GM19324 (cell line): Measurements from ENCODE around the gene SCP2.
A peak's percentile ranks its signal among the peaks of the same experiment; 100 is the strongest.

Experiments
- ATAC-seq: cut with Tn5 transposase; IDR thresholded peaks from one replicate; pipeline ENCODE4 v1.9.1; 2021; ENCODE audit warnings: mild to moderate bottlenecking, moderate library complexity; ENCODE audit not compliant: unreplicated experiment, low FRiP score

Gene SCP2, protein sequence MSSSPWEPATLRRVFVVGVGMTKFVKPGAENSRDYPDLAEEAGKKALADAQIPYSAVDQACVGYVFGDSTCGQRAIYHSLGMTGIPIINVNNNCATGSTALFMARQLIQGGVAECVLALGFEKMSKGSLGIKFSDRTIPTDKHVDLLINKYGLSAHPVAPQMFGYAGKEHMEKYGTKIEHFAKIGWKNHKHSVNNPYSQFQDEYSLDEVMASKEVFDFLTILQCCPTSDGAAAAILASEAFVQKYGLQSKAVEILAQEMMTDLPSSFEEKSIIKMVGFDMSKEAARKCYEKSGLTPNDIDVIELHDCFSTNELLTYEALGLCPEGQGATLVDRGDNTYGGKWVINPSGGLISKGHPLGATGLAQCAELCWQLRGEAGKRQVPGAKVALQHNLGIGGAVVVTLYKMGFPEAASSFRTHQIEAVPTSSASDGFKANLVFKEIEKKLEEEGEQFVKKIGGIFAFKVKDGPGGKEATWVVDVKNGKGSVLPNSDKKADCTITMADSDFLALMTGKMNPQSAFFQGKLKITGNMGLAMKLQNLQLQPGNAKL

DNA sequence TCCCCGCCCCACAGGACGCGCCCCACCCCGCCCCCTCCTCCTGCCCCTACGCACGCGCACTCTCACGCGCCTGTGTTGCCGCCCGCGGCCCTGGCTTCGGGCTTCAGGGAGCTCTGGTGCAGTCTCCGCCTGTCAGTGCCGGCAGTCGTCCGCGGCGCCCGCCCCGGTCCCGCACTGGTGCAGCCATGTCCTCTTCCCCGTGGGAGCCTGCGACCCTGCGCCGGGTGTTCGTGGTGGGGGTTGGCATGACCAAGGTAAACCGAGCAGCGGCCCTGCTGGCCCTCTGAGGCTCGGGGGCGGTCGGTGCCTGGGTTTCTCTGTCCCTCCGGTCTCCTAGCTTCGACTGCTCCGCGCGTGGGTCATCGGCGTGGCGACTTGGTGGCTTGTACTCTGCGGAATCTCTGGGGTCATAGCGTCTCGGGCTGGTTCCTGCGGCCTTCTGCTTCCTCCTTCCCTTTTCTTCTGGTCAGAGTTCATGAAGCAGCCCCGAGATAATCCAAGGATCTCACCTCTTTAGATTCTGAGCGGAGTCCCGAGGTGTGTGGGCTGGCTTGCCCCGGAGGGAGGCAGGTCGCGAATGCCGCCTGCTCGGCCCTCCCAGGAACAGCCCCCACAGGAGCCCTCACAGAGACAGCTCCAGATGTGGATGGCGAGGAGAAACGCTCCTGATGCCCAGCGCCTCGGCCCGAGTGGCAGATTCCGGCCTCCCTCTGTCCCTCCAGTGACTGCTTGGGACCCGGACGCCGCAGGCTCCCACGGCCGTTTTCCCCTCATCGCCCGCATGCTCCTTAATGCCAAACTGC, at the start of gene SCP2:
TSS of gene SCP2 (plus strand) at position 65 of the 803 bp plus-strand sequence. CDS start at position 186, 121 bp downstream.
- ATAC-seq = peak; percentile 56

DNA sequence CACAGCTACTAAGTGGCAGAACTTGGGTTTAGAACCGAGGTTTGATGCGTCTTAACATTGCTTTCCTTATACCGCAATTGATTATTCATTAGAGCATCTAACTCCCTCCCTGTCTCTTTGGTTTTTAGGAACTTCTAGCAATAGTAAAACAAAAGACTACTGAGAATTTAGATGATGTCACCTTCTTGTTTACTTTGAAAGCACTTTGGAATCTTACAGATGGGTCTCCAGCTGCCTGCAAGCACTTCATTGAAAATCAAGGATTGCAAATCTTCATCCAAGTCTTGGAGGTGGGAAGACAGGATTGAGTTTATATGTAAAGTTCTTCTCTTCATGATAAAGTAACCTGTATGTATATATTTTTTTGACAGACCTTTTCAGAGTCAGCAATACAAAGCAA, 49.5 kb upstream of the SCP2 start:
- no peak for ATAC-seq

DNA sequence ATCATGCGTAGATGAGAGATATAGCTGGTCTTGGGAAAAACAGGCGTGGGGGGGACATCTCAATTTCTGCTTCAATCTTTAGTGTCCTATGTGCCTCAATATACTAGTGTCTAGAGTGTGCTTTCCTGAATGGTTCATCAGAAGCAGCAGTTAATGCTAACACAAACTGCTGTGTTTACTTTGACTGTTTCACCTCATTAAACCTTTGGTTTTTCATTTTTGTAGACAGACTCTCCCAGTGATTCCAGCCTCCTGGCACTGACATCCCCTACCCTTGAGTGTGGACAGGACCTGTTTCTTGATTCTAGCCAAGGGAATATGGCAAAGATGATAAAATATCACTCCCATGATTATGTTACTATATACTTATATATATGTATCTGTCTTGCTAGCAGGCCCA, 46.9 kb upstream of the SCP2 start:
- no peak for ATAC-seq

DNA sequence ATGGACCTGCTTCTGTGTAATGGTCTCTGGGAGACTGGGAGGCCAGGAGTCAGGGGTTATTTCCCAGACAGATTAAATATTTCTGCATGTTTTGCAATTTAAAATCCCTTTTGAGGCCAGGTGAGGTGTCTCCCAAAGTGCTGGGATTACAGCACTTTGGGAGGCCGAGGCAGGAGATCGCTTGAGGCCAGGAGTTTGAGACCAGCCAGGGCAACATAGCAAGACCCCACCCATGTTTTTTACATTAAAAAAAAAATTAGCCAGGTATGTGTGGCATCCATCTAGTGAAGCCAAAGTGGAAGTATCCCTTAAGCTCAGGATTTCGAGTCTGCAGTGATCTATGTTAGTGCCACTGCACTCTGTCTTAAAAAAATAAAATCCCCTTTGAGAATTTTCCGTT, 39.6 kb upstream of the SCP2 start:
- ATAC-seq = no peak

DNA sequence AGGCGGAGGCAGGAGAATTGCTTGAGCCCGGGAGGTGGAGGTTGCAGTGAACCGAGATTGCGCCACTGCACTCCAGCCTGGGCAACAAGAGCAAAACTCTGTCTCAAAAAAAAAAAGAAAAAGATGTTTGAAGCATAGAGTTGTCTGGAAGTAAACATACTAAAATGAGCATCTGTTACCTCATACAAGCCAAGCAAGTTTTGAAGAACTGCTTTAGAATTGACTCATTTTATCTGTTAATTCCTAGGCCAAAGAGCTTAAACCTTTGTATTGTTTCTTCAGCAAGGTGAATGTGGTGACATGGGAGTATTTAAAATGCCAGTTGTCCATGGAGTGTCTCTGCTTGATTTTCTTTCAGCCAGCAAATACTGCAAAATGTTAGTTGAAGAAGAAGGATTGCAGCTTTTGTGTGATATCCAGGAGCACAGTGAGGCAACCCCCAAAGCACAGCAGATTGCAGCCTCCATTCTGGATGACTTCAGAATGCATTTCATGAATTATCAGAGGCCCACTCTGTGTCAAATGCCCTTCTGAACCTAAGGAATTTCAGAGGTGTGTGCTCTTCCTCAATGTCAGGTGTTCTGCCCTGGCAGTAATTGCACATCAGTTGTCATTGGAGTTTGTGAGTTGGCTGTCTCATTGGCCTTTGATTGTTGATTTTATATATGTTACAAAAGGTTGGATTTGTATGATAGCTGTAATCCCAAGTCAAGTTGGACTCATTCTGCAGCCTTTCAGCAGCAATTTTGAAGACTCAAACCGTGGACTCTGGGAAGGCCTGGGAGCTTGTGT, 34.5 kb upstream of the SCP2 start:
- ATAC-seq = no peak

DNA sequence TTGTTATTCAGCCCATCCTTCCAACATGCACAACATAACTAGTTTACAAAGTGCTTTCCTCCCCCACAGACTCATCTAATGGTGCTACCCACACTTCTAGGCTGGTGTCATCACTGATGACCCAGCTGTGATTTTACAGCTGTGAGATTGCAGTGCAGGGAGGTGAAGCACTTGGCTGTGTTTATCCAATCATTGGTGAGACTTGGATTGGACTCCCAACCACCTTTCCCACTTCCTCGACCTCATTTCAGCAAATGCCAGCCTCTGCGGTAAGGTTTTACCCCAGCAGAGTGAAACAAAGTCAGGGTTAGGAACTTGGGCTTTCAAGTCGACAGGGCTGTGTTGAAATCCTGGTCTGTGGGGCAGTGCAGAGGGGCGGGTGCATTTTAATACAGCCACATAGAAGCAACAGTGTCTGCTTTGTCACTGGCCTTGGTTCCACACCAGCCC, 27.6 kb upstream of the SCP2 start:
- no peak for ATAC-seq

DNA sequence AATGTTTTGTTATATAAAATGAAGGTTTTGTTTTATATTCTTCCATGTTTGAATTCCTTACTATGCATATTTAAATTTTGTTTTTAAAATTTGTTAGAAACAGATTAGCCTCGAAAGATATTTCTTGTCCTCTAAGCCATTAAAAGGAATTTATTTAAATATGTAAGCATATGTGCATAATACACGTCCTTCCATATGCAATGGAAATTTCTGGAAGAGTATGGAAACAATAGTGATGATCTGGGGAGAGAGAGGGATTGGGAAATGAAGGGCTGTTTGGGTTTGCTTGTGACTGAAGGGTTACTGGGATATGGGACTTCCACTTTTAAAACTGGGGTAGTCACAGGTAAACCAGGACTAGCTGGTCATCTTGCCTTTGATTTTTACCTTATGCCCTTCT, 26.7 kb upstream of the SCP2 start:
- no peak for ATAC-seq

DNA sequence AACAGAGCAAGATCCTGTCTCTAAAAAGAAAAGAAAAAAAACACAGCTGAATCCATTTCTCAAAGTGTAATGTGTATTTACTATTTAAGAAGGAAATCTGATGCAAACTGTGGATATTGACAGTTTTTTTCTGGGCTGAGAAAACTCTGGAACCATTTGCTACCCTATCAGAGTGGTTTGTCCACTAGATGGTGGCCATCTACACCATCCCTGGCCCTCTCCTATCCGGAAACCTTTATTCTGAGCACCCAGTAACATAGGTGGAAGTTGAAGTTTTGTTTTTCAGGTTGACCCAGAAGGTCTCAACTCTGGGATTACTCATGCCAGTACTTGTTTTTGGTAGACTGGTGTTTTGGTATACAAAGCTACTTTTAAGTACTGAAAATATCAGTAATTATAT, 25.7 kb upstream of the SCP2 start:
- no peak for ATAC-seq

DNA sequence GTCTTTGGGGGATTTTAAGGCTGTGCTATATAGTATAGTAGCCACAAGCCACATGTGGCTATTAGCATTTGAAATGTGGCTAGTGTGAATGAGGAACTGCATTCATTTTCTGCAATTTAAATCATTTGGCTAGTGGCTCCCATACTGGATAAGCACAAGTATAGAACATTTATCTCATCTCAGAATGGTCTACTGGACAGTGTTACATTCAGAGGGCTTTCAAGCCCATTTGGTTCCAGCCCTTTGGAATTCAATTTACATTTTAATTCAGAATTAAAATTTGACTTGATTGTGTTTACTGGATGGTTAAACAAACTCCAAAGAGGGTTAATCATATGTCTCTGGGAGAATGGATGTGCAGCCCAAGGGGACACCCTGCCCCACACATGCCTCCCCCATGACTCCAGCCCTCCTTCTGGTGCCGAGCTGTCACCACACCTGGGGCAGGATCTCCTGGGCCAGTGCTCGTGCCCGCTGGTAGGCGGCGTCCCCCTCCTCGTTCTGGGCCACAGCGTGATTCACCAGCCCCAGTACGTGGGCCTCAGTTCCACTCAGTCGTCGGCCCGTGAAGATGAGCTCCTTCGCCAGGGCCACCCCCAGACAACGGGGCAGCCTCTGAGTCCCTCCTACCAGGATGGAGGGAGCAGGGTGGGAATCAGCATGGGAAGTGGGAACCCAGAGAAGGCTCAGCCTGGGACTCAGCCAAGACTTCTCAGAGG, 22.7 kb upstream of the SCP2 start:
- ATAC-seq = no peak

DNA sequence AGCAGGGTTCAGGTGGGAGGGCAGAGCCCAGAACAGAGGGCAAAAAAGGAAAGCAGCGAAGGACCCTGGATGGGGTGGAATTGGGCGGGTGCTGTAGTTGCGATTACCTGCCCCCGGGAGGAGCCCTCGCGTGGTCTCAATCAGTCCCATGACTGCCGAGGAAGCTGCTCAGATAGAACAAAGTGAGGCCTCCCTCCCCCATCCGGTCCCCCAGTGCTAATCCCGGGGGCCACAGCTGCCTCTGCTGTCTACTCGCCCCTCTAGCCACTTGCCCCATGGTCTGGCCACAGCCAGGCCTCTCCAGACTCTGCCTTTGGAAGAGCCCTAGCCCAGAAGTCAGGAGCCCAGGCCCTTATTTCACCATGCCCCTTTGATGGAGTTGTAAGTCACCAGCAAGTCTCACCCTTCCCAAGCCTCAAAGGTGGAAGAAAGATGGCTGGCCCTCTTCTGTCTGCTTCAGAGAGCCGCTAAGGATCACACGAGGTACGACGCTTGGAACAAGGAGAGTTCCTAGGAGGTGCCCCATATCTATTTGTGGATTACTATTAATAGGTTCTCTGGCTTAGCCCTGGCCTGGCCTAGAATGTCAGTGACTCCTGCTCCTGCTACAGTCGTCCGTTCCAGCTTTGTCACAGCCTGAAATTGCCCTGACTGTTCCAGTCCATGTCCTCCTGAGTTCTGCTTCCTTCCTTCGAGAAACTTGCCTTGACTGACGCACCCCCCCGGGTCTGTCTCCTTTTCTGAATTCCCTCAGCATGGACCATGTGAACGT, 22.0 kb upstream of the SCP2 start:
- ATAC-seq = no peak

DNA sequence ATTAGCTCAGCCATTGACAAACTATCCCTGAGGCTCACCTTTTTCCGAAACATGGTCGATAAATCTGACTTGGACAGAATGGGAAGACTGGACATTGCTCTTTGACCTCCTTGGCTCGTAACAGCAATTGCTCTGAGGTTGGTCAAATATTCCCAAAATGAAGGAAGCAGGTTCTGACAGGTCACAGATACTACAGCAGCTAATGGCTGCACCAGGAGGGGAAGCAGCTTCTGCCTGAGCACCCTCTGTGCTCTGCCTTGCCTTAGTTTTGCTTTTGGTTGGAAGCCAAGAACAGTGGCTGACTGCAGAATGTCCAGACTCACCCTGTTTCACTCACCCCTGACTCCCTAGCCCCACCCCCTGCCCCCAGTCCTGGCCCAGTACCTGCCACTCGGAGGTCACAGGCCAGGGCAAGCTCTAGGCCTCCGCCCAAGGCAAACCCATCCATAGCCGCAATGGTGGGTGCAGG, 20.9 kb upstream of the SCP2 start:
- no peak for ATAC-seq

DNA sequence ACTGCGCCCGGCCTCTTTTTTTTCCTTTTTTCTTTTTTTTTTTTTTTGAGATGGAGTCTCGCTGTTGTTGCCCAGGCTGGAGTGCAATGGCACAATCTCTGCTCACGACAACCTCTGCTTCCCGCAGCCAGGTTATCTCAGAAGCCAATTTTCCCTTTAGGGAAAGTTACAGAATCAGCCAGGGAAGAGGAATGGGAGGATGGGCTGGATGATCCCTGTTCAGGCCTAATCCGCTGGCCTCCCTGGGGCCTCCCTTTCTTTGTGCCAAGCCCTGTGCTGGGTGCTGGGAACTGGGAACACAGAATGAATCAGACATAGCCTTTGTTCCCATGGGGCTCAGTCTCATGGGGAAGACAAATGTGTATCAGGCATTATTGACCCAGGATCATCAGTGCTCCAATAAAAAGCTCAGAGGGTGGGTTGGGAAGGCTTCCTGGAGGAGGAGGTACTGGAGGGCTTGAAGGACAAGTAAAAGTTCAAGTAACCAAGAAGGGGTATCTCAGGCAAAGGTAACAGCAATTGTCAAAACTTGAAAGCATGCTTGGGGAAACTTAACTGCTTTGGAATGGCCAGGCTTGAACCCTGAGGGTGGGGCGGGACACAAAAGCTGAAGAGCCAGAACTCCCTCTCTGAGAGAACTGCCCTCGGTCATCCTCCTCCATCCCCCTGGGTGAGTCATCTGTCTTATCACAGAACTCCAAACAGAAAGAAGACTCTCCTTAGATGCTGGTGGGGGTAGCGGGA, 19.8 kb upstream of the SCP2 start:
- no peak for ATAC-seq

DNA sequence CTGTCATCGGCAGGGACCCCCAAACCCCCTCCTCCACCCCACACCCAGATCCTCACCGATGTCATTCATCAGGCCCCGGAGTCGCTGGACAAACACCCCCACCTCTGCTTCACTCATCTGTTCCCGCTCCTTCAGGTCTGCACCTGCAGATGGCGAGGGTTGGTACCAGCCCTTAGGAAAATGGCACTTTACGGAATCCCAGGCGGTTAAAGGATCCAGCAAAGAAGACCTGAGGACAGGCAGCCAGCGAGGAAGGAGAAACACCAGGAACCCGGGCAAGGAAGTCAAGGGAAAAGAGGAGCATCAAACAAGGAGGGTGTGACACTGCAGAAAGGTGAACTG, 19.3 kb upstream of the SCP2 start:
- ATAC-seq = no peak

DNA sequence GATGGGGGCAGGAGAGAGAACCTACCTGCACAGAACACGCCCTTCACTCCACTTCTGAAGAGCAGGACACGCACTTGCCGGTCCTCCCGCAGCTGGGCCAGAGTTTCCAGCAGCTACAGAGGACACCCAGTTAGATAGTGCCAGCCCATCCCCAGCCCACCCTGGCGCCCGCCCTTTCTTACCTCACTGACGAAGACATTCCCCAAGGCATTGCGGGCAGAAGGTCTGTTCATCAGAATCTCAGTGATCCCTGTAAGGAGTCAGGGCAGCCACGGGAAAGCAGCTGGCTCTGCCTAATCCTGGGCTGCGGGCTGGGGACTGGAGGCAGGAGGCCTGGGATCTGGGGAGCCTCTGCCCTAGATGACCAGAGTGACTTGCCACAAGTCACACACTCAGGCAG, 15.5 kb upstream of the SCP2 start:
- no peak for ATAC-seq

DNA sequence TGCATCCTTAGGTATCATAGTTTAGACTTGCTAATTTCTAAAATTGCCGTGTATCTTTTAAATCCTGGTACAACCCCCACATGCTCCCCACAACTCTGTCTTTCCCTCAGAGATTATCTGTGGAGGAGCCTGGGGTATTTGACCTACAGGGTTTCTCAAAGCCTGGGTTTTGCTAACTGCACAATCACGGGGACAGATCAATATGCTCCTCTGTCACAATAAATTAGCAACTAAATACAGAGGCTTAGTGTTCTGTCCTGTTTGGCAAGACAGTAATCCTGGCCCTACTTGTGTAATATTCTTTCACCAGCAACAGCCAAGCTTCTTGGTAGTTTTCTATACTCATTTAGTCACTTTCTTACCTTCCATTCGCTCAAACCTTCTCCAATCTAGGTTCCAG, 14.1 kb upstream of the SCP2 start:
- ATAC-seq = no peak

DNA sequence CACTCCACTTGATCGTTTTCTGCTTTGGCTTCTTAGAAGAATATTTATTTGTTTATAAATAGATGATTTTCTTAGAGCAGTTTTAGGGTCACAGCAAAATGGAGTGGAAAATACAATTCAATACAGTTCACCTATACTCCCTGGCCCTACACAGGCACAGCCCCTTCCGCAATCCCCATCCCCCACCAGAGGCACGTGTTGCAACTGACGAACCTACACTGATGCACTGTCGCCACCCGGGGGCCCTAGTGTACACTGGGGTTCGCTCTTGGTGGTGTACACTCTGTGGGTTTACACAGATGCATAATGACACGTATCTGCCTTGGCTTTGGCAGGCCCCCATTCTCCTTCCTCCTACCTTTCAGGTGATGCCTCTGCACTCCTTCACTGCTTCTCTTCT, 13.5 kb upstream of the SCP2 start:
- no peak for ATAC-seq

DNA sequence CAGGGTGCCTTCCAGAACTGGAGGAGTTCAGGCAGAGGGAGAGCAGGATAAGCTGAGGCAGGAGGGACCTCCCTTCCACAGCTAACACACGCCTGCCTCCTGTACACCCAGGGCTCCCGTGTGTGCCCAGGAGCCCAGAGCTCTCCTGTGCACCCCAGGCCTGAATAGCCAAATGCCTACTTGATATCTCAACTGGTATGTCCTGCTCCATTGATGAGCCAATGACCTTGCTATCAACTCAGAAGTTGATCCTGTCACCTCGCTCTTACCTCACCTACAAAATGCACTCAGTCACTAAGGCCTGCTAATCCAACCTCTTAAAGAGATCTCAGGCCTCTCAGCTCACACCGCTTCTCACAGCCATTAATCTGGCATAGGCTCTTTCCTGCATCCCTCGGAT, 12.6 kb upstream of the SCP2 start:
- ATAC-seq = no peak

DNA sequence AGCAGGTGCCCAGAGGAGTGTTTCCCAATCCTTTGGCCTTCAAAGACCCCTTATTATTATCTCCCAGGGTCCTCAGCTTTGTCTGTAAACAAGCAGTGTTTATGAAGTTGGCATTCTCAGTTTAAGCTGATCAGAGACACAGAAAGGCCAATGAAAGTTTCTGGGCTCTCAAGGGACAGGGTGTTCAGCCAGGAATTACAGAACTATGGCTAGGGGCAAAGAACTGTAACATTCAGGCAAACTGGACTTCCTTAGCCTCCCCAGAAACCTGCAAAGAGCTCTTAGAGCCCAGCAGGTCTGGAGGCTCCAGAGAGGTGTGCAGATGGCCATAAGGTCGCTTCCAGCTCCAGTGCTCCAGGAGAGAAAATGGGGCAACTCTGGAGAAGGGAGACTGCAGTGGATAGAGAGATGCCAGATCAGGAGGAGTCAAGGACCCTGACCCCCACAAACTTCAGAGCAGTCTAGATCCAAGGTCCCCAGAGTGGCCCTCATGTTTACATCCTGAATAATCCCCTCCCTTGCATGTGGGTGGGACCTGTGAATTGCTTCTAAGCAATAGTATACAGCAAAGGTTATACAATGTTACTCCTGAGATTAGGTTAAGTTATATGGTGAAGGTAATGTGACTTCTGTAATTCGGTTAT, 11.7 kb upstream of the SCP2 start:
- no peak for ATAC-seq
